GM18499 (cell line): ENCODE data around the gene SULT1A2.
"Not testable (repeated sequence)": the region's sequence is repeated elsewhere in the genome, so short reads cannot be mapped to it uniquely, and the experiment has no call there.

ENCODE experiments used
- ATAC-seq: cut with Tn5 transposase; IDR thresholded peaks from one replicate; pipeline ENCODE4 v1.9.1; 2021; ENCODE audit warnings: moderate number of reproducible peaks; ENCODE audit not compliant: insufficient read depth, unreplicated experiment

SULT1A2 gene

DNA sequence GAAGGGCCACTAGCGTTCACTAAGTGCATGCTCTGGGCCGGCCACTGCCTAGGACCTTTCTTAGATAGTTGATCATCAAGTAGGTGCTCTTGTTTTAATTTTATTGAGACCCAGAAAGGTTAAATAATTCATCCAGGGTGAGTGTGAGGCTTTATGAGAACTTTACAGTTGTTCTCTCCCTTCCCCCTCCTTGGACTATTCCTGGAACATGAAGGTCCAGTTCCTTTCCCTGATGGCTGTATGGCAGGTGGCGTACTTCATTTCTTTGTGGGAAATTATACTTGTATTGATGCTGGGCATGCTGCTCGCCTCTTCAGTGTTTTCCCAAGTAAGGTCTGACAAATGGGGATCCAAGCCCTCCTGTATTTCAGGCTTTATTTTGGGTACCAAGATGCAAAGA is 34.7 kb downstream of the SULT1A2 start:
- no peak for ATAC-seq

DNA sequence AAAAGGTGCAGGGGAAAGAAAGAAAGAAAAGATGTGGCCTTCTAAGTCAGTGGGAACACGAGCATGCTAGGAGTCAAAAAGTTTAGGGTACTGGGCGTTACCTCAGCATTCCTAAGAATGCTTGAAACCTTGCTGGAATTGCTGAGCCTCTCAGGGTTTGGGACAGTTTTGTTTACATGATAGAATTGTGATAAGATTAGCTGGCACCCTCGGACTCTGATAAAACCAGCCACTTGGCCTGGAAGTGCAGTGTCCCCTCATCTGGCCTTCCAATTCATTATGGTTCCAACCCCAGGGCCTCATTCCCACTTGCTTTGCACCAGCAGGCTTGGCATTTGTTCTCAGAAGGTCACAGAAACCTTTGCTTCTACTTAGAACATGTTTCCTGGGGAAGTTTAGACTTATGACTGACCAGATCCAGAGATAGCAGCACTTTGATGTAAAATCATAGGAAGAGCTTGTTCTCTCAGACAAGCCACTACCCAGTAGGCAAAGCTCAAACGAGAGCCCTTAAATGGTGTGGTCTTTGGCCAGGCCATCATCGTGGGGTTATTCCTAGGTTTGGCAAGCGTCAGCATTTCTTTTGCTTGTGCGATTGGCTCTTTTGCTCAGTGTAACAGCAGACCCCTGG is 35.2 kb downstream of the SULT1A2 start:
- no peak for ATAC-seq

- ATAC-seq = no peak
Measured at GRCh38 chr16:28558456-28558855, 38.4 kb downstream of the SULT1A2 start.

DNA sequence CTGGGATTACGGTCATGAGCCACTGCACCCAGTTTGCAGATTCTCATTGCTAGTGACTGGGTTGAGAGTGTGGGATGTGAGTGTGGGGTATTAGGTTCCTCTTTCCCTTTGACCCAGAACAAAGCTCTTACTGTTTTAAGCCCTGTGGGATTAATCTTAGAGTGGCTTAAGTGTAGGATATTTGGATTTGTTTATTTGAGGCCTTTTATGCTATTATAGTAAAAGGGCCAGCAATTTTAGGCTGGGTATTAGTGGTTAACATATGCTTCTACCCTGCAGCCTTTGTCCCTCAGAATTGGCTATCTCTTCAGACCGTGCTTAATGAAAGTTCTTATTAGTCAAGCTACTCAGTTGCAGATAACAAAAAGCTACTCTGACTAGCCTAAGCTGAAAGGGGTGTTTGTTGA is 39.9 kb downstream of the SULT1A2 start:
- ATAC-seq = no peak

- no peak for ATAC-seq
Measured at GRCh38 chr16:28555561-28555960, 41.3 kb downstream of the SULT1A2 start.

GRCh38 chr16:28554634-28555423 is 42.0 kb downstream of the SULT1A2 start:
- ATAC-seq = no peak

GRCh38 chr16:28553776-28554633 is 42.8 kb downstream of the SULT1A2 start, which contains the start of gene SGF29:
Gene SGF29, plus strand, starts transcription at chr16:28553920. Its CDS starts 27,150 bp downstream, at chr16:28581070.
- no peak for ATAC-seq

- no peak for ATAC-seq
Measured at GRCh38 chr16:28549301-28549899, 47.5 kb downstream of the SULT1A2 start.

DNA sequence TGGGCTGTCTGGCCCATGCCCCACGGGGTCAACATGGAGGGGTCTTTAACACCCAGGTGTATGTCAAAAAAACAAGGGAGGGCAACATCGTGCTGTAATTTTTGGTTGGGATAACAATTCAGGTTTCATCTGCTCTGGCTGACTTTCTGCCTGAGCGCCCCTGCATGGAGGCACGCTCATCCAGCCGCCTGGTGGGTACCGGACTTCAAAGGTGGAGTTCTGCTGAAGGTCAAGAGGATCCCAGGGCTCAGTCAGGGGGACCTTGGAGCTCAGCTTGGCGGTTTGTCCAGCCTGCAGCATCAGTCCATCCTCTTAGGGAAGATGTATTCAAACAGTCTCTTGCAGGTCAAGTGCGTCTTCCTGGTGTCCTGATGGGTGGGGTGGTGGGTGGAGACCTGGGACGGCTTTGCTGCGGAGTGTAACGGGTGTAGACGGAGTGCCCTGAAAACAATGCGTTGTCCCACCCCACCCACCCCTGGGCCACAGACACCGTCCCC is 48.5 kb downstream of the SULT1A2 start:
- no peak for ATAC-seq

DNA sequence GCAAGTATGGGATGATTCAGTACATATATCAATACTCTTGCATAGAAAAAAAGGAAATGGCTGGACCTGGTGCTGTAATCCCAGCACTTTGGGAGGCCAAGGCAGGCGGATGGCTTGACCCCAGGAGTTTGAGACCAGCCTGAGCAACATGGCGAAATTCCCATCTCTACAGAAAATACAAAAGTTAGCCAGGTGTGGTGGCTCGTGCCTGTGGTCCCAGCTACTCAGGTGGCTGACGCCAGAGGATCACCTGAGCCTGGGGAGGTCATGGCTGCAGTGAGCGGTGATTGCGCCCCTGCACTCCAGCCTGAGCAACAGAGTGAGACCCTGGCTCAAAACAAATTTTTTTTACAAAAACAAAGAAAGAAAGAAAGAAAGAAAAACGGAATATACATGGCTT is 50.2 kb downstream of the SULT1A2 start:
- ATAC-seq = no peak

DNA sequence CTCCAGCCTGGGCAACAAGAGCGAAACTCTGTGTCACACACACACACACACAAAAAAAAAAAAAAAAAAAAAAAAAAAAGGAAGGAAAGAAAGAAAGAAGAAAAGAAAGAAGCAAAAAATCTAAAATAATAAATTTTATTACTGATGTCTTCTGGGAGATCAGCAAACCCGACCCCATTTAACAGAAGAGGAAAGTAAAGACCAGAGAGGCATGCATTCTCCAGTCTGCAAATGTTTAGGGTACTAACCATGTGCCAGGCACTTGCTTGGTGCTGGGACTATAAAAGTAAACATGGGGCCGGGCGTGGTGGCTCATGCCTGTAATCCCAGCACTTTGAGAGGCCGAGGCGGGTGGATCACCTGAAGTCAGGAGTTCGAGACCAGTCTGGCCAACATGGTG is 50.9 kb downstream of the SULT1A2 start:
- ATAC-seq = not testable (repeated sequence)

GRCh38 chr16:28544998-28545397 is 51.9 kb downstream of the SULT1A2 start:
- ATAC-seq = no peak

- ATAC-seq = no peak
Measured at GRCh38 chr16:28543072-28543471, 53.8 kb downstream of the SULT1A2 start.

DNA sequence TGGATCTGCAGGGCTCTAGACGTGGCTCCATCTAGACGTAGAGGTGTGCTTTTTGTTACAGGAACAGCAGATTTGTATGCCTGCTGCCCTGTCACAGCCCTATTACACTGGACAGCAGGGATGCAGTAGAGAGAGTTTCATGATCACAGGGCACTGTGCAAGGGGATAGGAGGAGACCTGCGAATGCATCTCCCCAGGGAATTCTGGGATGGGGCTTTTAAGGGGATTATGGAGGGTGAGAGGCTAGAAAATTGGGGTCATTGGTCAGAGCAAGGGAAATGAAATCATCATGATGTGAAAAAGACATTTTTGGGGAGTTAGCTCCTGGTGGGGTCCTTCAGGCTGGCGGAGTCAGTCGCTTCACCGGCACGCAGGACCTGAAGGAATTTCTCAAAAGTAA is 54.2 kb downstream of the SULT1A2 start:
- no peak for ATAC-seq
